NCI-H2196 treated with DMSO at 0.1 percent for 48 hours (cell line): ENCODE measurements around the gene PERM1.
A peak's percentile ranks its signal among the peaks of the same experiment; 100 is the strongest.
"Not testable (repeated sequence)": the region's sequence is repeated elsewhere in the genome, so short reads cannot be mapped to it uniquely, and the experiment has no call there.

ENCODE experiments used
- DNase-seq: peaks from one replicate; lab custom pipeline; 2025; ENCODE audit not compliant: unreplicated experiment; lab: John Stamatoyannopoulos, UW

The PERM1 gene

DNA sequence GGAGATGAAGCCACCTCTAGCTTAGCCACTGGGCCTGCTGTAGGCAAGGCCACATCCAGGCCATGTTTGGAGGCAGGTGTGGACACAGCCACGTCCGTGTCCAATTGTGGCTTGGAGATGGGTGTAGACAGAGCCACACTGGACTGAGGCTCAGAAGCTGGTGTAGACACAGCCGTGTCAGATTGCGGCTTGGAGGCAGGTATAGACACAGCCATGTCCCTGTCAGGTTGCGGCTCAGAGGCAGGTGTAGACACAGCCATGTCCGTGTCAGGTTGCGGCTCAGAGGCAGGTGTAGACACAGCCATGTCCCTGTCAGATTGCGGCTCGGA is 2.2 kb downstream of the PERM1 start:
- no peak for DNase-seq

DNA sequence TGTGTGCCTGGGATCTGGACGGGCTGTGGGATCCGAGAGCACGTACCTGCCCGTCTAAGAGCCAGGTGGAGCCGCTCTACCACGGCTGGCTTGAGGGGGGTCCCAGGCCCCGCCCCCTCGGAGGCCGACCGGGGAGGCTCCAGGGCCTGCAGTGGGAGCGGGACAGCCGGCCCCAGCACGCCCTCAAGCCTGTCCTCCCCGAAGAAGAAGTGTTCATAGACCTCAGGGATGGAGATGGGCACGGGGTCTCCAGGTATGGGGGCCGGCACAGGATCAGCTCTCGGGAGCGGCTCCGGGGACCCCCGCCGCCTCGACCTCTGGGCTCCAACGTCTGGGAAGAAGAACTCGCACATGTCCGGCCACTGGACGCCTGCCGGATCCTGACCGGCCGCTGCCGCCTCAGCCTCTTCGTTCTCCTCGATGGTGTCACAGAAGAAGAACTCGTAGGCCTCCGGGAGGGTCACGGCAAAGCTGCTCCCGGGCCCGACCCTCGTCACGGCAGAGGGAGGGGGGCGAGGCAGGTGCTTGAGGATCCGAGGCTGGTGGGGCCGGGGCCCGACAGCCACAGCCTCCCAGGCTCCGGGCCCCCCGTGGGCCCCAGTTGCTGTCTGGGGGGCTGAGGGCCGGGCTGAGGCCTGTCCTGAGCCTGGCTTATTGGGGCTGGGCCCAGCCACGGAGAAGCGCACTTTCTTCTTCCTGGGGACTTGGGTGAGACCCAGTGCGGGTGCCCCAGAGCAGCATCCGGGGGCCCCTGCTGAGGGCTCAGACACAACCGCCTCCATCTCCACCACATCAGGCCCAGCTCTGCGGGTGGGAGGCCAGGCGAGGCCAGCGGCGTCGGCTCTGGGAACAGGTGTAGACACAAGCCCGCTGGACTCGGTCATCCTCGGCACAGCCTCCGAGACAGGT is 2.8 kb downstream of the PERM1 start:
- DNase-seq: no peak

DNA sequence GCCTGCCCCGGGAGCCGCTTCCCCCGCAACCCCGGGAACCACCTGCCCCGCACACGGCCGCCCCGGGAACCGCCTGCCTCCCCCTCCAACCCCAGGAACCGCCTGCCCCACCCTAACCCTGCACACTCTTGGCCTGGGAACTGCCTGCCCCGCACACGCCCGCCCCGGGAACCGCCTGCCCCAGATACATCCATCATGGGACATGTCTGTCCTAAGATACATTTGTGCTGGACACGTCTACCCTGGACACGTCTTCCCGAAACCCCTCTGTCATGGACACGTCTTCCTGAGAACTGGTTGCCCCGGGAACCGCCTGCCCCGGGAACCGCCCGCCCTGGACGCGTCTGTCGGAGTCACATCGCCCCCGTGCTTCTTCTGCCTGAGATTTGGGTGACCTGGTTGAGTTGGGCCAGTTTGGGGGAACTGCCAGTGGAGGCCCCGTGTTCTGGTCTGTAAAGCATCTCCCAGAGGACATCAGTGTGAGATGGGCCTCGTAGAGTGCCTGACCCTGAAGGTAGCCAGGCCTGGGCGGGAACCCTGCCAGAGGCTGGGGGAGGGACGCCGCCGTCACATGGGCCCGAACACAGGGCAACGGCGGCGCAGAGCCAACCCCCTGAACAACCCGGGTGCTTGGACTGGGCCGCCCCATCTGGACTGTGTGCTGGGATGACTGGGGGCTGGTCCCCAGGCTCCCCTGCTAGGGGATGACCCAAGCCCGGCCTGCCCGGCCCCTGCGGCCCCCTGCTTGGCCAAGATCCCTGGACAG is 3.6 kb downstream of the PERM1 start:
- DNase-seq: no peak

DNA sequence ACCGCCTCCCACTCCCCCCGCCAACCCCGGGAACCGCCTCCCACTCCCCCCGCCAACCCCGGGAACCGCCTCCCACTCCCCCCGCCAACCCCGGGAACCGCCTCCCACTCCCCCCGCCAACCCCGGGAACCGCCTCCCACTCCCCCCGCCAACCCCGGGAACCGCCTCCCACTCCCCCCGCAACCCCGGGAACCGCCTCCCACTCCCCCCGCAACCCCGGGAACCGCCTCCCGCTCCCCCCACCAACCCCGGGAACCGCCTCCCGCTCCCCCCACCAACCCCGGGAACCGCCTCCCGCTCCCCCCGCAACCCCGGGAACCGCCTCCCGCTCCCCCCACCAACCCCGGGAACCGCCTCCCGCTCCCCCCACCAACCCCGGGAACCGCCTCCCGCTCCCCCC is 5.1 kb downstream of the PERM1 start:
- DNase-seq: not testable (repeated sequence)

DNA sequence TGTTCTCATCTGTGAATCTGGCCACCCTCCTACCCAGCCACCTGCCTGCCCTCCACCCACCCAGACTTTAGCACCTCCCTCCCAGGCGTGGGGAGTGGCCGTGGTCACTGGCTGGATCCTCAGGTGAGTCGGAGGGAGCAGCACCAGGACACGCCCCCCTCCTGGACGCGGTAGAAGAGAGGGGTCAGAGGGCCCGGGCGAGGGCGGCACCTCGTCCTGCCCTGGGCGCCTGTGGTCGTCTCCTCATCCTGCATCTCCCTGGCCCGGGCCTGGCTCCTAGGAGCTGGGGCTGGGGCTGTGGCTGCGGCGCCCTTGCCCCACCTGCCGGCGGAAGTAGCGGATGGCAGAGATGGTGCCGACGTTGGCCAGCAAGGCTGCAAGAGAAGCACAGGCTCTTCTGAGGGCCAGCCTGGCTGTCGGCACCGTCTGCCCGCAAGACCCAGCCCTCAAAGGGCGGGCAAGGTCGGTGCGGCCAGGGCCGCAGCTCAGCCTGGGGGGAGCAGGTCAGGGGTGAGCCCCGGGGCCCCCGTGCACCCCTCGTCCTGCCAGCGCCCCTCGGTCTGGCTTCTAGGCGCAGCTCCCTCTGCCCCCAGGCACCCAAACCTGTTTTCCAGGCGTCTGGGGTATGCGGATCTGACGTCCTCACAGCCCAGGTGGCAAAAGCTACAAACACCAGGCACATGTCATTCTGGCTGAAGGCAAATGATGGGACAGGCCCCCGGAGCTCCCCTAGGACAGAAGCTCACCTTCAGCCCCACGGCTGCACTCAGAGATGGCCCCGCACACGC is 5.8 kb downstream of the PERM1 start:
- peak; percentile 70 for DNase-seq

DNA sequence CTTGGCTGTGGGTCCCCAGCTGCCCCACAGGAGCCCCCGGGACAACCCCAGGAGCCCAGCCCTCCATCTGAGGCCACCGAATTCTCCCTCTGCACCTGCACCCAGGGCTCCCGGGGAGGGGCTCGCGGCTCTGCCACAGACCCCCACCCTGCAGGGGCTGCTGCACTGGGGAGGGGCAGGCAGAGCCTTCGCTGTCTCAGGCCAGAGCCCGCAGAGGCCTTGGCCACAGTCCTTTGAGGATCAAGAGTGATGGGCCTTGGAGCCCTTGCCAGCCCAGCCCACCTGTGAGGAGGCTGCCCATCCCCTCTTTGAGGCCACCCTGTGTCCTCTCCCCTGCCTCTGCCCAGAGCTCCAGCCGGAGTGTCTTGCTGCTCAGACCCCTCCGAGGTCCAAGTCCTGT is 6.5 kb downstream of the PERM1 start:
- no peak for DNase-seq

DNA sequence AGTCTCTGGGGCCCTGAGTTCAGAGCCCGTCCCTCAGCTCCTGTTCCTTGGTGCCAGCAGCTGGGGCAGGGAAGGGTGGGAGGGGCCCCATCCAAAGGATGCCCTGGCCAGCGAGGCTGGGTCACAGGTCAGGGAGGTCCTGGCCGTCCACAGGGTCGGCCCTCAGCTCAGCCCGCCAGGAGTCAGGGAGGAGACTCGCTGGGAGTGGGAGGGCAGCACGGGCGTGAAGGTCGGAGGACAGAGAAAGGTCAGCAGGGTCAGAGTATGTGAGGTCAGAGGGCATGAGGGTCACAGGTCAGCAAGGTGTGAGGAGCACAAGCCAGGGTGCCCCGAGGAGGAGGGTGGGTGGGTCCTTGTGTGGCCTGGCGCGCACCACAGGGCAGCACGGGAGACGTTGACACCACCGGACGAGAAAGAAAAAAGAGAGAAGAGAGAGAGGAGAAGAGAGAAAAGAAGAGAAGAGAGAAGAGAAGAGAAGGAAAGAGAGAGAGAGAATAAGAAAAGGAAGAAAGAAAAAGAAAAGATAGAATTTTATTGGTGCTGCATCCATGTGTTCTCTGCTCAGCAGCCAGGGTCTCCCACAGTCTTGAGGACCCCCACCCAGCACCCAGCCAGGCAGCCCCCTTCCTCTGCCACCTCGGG is 7.1 kb downstream of the PERM1 start:
- DNase-seq: no peak

DNA sequence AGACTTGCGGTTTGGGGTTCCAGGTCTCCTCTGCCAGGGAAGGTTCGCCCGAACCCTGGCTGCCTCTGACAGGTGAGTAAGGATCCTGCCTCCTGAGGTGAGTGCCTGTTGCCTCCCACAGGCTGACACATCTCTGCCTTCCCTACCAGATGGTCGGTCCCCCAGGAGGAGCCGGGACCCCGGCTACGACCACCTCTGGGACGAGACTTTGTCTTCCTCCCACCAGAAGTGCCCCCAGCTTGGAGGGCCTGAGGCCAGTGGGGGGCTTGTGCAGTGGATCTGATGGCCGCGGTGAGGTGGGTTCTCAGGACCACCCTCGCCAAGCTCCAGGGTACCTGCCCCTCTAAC is 7.6 kb downstream of the PERM1 start:
- DNase-seq: no peak

DNA sequence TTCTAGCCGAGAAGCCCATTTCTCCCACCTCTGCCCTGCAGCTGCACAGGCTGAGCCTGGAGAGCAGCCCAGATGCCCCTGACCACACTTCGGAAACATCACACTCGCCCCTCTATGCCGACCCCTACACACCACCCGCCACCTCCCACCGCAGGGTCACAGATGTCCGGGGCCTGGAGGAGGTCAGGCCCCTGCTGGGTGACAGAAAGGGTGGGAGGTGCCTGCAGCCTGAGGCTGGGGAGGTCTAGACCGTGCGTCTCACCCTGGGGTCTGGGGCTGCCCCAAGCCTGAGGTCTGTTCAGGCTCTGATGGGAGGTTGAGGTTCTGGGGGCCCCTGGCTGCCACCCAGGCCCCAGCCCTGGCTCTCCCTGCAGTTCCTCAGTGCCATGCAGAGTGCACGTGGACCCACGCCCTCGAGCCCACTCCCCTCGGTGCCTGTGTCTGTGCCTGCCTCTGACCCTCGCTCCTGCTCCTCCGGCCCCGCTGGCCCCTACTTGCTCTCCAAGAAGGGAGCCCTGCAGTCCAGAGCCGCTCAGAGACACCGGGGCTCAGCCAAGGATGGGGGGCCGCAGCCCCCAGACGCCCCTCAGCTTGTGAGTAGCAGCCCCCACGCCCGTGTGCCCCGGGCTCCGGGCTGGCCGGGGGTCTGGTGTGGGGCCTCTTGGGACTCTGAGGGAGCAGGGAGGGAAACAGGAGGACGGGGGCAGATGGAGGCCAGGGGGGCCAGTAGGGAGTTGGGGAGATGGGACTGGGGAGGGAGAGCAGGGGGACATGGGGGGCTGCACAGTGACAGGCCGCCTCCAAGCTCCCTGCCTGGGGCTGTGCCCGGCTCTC is 8.2 kb downstream of the PERM1 start:
- no peak for DNase-seq

DNA sequence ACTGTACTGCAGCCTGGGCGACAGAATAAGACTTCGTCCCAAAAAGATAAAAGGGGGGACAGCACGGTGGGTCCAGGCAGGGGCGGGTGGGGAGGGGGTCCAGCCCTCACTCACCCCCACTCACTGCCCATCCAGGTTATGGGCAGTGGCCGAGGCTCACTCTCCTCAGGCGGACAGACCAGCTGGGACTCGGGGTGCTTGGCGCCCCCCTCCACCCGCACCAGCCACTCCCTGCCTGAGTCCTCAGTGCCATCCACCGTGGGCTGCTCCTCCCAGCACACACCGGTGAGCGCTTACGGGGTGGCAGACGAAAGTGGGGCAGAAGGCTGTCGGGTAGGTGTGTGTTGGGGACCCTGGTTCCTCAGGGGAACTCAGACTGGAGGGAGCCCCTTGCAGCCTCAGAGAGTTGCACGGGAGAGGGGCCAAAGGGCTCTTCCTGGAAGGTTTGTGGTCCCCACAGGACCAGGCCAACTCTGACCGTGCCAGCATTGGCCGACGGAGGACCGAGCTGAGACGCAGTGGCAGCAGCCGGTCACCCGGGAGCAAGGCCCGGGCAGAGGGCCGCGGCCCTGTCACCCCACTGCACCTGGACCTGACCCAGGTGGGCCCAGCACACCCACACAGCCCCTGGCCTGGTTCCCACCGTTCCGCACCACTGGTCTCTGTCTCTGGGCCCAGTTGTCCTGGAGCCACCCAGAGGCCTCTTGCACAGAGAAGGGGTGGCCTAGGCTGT is 9.0 kb downstream of the PERM1 start:
- DNase-seq: no peak

DNA sequence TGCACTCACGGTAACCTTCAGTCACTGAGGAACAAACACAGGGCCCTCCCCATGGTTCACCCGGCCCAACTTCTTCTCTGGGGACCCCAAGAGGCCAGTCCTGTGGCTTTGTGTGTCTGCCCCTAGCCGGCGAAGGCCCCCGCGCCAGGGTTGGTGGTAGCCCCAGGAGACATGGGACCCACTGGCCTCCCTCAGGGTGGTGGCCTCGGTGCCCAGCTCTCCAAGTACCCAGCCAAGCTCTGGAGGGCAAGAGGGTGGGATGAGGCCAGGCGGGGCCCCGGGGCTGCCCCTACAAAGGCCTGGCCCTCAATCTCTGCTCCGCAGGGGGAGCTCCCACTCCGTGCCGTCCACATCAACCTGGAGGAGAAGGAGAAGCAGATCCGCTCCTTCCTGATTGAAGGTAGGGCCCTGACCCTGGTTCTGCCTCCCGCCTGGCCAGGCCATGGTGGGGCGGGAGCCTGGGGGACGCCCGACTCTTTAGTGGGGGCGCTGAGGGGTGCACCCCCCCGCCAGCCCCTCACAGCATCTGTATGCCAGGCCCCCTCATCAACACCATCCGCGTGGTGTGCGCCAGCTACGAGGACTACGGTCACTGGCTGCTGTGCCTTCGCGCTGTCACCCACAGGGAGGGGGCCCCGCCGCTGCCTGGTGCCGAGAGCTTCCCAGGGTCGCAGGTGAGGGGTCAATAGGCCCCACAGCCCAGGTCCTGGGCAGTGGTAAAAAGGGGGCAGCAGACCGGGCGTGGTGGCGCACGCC is 10.0 kb downstream of the PERM1 start:
- DNase-seq: no peak

DNA sequence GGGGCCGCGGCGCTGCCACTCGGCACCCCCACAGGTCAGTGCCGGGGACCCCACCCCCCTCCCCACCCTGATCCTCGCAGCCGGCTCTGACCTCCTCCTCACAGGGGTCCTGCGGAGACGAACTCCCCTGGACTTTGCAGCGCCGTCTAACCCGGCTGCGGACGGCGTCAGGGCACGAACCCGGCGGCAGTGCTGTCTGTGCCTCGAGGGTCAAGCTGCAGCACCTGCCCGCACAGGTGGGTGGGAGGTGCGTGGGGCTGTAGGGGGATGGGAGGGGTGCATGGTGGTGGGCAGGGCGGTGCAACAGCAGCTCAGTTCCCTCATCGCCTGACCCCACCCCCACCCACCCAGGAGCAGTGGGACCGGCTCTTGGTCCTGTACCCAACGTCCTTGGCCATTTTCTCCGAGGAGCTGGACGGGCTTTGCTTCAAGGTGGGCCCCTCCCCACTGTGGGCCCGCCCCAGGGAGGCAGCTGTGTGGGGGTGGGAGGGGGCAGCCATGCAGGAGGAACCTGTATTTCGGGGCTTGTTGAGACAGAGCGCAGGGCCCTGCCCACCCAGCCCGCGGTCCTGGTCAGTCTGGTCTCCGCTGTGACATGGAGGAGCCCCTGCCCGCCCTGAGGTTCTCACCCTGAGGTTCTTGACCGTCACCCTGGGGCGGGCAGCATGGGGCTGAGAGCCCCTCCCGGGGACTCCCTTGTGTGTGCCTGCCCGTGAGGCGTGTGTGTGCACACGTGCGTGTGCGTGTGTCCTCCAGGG is 10.7 kb downstream of the PERM1 start:
- DNase-seq: no peak

DNA sequence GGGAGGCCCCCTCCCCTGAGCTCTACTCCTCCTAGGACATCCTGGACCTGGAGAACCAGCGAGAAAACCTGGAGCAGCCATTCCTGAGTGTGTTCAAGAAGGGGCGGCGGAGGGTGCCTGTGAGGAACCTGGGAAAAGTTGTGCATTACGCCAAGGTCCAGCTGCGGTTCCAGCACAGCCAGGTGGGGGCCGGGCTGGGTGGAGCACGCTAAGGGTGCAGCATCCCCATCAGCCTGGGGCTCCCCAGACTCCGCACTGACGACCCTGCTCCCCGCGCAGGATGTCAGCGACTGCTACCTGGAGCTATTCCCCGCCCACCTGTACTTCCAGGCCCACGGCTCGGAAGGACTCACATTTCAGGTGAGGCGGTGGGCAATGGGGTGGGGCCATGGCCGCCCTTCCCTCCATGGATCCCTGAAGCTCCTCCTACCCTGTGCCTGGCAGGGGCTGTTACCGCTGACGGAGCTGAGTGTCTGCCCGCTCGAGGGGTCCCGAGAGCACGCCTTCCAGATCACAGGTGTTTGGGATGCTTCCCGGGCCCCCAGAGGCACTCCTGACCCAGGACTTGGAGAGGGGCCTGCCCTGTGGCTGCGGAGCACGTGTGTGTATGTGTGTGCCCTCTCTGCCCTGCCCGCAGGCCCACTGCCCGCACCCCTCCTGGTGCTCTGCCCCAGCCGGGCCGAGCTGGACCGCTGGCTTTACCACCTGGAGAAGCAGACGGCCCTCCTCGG is 11.5 kb downstream of the PERM1 start:
- no peak for DNase-seq

DNA sequence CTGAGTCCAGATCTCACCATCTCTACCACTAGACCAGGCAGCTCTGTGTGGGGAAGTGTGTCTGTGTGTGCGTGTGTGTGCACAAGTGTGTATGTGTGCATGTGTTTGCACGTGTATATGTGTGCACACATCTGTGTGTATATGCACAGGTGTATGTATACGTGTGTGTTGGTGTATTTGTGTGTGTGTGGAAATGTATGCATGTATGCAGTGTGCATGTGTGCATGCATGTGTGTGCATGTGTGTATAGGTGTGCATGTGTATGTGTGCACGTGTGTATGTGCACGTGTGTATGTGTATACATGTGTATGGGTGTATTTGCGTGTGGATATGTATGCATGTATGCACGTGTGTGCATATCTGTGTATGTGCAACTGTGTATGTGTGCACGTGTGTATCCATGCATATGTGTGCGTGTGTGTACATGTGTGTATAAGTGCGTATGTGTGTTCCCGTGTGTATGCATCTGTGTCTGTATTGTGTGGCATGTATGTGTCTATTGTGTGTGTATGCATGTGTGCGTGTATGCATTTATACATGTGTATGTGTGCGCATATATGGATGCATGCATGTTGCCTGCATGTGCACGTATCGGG is 12.5 kb downstream of the PERM1 start:
- DNase-seq: no peak

DNA sequence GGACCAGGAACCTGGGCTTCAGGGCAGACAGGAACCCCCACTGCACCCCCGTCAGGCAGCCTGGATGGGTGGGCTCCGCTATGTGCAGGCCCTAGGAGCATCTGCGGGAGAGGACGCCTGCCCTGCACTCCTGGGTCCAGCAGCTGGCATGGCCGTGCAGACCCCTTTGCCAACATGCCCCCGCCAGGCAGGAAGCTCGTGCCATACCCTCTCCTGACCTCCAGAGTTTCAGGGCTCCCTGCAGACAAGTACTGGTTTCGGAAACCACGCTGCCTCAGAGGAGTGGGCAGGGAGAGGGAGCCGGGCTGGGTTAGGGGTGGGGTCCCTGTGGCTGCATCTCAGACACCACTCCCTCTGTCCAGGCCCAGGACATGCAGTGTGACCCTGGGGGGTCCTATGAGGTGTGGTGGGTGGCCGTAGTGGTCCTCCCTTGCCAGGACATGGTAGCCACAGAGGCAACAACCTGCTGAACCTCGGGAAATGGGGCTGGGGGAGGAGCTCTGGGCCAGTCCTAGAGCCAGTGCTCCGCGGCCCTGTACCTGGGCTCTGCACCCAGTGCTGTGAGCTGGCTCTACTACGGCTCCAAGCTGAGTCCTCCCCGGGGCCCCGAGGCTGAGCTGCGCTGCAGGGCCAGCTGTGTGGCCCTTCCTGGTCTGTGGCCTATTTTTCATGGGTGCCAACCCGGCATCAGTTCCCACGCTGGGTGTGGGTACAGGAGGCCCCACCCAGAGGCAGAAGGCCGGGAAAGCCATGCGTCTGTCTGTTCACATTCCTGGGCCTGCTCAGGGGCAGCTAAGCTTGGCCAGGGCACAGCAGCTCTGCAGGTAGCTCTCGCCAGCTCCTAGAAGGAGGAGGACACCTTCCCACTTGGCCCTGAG is 14.2 kb downstream of the PERM1 start:
- no peak for DNase-seq

DNA sequence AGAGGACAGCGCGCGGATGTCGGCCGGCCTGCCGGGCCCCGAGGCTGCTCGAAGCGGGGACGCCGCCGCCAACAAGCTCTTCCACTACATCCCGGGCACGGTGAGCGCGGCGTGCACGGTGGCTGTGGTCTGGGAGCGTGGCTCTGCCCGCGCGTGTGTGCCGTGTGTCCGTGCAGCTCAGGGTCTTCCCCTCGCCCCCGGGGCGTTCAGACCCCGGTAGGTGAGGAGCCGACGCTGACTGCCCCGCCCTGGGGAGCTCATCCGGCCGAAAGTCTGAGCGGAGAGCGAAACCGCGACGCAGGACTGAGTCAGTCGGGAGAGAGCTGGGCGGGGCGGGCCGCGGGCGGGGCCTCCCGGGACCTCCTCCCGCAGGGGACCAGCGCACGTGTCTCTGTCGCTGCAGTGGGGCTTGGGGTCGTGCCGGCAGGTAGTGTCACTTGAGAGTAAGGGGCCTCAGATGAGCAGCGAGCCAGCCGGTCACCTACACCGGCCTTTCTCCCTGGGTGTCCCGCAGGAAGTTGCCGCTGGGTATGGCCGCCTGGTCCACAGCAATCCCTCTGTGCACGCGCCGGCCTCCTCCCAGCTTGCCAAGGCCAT is 15.1 kb downstream of the PERM1 start:
- DNase-seq: no peak
